GM21529 (cell line): ENCODE measurements around the gene GRM1.
"Not testable (repeated sequence)": the region's sequence is repeated elsewhere in the genome, so short reads cannot be mapped to it uniquely, and the experiment has no call there.

ENCODE experiments used
- ATAC-seq: cut with Tn5 transposase; IDR thresholded peaks from one replicate; pipeline ENCODE4 v1.9.1; 2021; ENCODE audit not compliant: unreplicated experiment

GRM1 gene

GRCh38 chr6:146189131-146189530 is 160.3 kb downstream of the GRM1 start:
- ATAC-seq: no peak

DNA sequence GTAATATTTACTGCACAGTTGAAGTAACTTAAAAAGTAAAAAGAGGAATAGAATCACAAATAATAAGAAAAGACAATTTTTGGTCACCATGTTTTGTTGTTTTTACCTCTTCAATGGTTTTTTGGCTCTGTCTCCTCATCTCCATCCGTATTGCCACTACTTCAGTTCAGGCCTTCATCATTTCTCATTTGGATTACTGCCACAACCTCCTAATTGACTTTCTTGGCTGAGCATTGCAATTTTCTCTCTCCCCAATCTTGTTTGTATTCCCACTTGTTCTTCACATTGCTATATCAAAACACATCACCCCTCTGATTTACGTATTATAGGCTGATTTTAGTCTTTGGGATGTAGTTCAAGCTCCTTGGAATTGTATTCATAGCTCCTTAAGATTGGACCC is 161.7 kb downstream of the GRM1 start:
- ATAC-seq: no peak

GRCh38 chr6:146191166-146191565 is 162.3 kb downstream of the GRM1 start:
- ATAC-seq: no peak

DNA sequence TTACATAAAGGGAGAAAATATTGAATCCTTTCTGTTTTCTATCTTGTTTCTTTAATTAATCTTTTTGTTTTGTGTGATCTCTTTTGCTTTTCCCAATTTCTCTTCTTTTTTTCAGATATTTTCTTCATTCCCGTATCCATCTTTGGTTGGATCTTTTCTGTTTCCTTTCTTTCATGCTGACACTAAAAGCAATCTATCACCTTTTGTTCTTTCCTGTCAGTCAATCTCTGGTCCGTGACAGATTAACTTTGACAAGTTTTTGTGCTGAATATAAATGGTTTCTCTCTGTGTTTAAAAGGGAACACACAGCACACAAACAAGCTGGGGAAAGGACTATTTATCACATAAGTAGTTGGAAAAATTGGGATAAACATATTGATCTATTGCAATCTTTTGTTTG is 162.8 kb downstream of the GRM1 start:
- no peak for ATAC-seq

DNA sequence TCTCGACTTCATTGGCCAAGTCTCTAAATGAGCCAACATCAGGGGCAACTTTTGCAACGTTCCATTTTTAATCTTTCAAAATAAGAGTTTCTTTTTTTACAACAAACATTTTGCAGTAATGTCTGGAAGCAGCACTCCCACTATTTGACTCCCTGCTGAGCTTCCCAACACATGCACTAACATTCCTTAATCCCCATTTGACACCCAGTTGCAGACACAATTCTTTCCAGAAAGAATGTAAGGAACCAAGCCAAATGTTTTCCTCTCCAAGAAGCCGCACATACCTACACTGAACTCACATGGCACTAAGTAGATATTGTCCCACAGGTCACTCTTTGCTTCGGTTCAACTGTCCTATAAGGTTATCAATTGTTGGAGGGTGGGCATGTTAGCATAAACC is 165.6 kb downstream of the GRM1 start:
- ATAC-seq: no peak

DNA sequence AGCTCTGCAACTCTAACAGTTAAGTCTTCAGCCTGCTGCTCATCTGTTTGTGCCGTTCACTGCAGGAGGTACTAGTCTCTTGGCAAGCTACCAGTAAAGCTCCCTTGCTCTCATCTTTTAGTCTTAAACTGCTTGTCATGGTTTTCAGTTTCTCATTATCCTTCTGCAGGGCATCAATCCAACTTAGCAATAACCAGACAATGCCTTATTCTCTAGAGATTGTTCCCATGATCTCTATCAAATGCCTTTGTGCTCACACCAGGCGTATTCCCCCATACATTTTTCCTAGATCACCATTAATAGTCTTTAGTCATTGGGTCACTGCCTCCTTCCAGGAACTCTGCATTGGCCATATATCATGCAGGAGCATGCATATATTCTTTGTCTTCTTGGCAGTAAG is 171.3 kb downstream of the GRM1 start:
- no peak for ATAC-seq

DNA sequence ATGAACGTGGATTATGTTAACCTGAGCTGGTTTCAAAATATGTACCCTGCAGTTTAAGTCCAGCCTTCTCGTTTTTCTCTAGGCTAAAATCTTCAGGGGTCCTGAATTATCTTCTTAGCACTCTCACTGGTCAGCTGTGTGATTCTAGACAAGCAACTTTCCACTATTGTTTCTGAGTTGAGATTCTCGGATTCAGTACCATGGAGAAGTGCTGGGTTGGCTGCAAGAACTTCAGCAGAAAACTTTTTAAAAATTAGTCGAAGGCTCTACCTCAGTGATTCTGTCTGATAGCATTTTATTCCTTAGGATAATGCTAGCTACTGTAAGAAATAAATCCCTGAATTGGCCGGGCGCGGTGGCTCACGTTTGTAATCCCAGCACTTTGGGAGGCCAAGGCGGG is 173.7 kb downstream of the GRM1 start:
- no peak for ATAC-seq

DNA sequence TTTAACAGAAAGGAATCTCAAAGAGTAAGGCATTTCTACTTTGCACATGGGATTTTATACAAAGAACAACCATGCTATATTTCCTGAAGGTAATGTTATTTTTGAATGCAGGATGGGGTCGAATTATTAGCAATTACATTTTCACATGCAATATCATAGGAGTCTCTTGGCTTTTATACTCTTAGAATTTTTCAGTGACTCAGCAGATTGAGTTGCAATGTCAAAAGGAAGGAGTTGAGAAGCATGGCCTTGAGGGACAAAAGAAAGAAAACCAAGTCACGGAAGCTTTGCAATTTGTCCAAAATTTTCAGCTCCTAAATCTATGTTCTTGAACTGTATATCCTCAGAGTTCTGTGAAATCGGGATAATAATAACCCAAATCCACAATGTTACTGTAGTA is 181.1 kb downstream of the GRM1 start:
- ATAC-seq: no peak

GRCh38 chr6:146210406-146211083 is 181.7 kb downstream of the GRM1 start:
- ATAC-seq: no peak

DNA sequence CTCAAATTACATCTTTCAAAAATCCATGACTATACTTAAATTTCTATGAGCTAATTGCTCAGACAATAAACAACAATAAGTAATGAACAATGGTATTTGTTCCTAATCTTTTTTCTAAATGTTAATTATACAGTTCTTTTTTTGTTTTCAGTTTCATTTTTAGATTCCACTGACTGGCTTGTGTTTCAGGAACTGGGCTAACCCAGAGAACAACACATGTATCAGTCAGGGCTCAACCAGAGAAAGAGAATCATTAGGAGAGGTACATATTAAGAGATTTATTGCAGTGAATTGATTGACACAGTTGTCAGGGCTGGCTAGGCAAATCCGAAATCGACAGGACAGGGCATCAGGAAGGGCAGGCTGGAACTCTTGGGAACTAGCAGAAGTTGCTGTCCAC is 182.8 kb downstream of the GRM1 start:
- ATAC-seq: no peak

DNA sequence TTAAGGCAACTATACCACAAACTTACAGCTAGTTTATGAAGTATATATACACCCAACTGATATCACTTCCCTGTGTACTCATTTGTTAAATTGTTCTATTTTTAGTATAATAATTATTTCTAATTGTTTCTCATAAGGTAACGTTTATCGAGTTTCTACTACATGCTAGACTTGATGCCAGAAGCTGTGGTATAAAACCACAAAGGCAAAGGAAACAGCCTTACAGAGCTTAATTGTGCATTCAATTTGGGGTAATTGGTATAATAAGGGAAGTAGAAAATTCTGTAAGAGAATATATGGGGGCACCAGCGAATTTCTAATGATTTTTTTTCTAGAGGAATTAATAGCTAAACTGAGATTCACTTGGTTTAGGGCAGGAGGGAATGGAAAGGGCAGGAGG is 183.9 kb downstream of the GRM1 start:
- ATAC-seq: no peak

- no peak for ATAC-seq
These were observed 190.2 kb downstream of the GRM1 start for GRCh38 chr6:146219101-146219500.

DNA sequence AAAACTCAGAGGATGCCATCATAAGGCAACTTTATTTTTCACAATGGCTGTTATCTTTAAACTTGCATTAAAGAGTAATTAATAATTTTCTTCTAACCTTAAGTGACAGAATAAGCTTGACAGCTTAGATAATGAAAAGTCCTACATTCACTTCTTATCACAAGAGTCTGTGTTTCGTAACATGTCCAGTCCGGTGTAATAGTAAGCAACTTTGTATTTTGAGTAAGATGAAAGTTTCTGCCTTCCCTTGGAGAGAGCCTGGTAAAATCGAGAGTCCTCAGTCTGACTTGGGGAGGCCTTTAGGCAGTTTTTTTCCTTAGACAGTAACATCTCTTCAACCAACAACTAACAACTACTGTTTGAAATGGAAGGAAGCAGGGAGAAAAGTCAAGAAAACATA is 195.6 kb downstream of the GRM1 start:
- no peak for ATAC-seq

DNA sequence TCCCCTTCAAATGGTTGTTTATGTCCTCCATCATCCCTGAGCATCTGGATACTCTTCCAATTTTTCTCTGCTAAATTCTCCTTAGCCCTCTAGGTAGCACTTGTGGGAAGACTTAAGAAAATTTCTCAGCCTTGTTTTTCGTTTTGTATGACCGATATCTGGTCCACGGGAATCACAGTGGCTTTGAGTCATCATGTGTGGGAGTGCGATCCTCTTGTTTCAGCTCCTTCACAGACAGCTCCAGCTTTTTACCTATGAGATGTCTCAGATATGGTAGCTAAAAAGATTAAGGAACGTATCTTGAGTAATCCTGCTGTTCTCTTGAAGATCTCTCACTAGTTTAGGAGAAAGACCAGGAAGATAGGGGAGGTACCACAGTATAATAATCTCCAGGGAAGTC is 196.1 kb downstream of the GRM1 start:
- ATAC-seq: no peak

DNA sequence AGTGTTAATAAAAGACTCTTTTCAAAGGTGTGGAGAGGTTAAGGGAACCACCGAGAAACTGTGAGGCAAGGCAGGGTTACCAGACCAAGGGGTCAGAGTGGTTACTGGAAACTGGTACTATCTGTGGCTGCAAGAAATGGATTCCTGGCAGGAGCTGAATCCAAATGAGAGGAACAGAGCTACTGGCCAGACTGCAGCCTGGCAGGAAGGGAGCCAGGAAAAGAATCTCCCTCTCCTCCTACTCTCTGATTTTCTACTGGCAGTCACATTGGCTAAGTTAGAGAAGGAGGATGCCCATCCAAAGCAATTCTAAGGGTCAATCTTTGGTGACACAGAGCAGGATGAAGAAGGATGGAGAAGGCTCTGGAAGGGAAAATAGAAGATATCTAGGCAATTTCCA is 211.5 kb downstream of the GRM1 start:
- no peak for ATAC-seq

DNA sequence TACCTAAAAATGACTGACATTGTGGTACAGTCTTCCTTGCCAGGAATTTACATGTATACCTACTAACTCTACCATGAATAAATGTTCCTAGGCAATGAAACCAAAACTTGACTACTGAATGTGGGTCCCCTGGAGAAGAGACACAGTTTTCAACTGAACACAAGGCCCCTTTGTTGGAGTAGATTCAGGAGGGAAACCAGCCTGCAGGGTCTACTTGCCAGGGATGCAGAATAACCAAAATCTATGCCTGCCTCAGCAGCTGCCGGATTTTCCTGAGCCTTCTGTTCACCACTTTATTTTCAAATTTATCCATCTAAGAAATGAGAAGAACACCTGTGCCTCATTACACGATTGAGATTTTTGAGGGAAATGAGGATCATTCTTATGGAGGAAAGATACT is 211.9 kb downstream of the GRM1 start:
- ATAC-seq: no peak

GRCh38 chr6:146243646-146244045 is 214.8 kb downstream of the GRM1 start:
- not testable (repeated sequence) for ATAC-seq

DNA sequence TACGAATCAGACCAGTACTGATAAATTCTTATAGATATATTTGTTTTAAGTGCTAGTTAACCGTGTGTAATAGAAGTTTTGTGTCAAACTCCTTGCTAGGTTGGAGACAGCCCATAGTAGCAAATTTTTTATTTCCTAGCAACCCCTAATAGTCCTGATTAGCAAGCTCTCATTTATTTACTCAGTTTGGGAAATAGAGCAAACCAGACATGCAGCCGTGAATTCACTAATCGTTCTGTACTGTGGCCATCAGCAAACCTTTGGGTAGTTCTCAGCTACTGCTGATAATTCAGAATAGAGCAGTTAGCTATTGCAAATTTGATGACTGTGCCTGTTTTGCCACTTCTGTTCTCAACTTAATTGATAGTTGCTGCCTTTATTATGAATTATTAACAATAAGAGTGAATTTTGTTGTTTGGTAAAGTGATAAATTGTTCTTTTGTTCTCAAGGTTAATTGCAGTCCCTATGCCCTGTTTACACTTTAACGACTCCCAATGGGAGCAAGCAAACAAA is 215.8 kb downstream of the GRM1 start:
- no peak for ATAC-seq

DNA sequence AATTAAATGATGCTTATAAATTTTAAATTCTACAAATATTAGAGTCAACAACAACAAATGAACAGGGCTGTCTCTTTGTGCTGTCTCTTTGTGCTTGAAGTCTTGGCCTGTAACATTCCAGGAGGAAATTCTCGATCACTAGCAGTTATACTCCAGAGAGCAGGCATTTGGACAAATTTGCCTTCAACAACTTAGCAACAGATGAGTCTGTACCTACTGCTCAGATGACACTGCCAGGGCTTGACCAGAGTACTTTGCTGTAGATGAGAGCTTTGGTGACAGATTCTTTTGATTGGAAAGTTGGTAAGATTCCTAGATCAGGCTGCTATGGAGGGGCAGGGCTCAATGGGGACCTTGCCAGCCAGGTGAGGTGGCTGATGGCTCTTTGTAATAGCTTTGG is 217.2 kb downstream of the GRM1 start:
- no peak for ATAC-seq

- ATAC-seq: no peak
These were observed 224.8 kb downstream of the GRM1 start for GRCh38 chr6:146253691-146254090.

- no peak for ATAC-seq
These were observed 229.3 kb downstream of the GRM1 start for GRCh38 chr6:146258206-146258605.

- ATAC-seq: no peak
These were observed 232.0 kb downstream of the GRM1 start for GRCh38 chr6:146260886-146261285.

- no peak for ATAC-seq
These were observed 236.2 kb downstream of the GRM1 start for GRCh38 chr6:146265056-146265455.
